SK-N-SH (cell line): ENCODE results near the gene DDC. TPM values are rescaled to one million over a fixed set of nuclear protein-coding genes. Genes with fewer than 3 reads are reported as not detected.

Experiments
- CTCF ChIA-PET: fragments of 300-600, 350-600 bp; formaldehyde crosslinking; extraction: SDS; loops from one replicate; lab custom pipeline; 2021; lab: Yijun Ruan, JAX
- POLR2A ChIA-PET: fragments of 350-600 bp; sonication (Branson Sonifier 250); formaldehyde crosslinking; extraction: SDS; loops from one replicate; lab custom pipeline; 2020; ENCODE audit warnings: antibody characterized with exemption, inconsistent platforms; lab: Yijun Ruan, JAX
- DNase-seq: peaks from one replicate; pipeline ENCODE4 v3.0.0; 2012
- H2AFZ ChIP-seq: fragments of 200-600 bp; sonication (generic); 2 replicates; pipeline ENCODE4 v1.8.1; 2016; ENCODE audit warnings: antibody characterized with exemption, mild to moderate bottlenecking, low read depth
- H3F3A ChIP-seq: fragments of 200-600 bp; sonication (generic); replicated peaks from 2 replicates; pipeline ENCODE3; 2016; ENCODE audit warnings: antibody characterized with exemption, mild to moderate bottlenecking; ENCODE audit not compliant: insufficient read depth
- H3K27ac ChIP-seq, 2 experiments: fragments of 200-500 bp in 1 of 2; fragments of 200-600 bp in 1 of 2; sonication (Bioruptor generic) in 1 of 2; sonication (generic), shearing (Covaris generic) in 1 of 2; 2 replicates each; pipeline versions ENCODE4 v1.5.1 to v1.6.1; 2014 to 2016; ENCODE audit warnings: low read depth in 2 of 2, inconsistent platforms in 1 of 2, low read length in 1 of 2, mild to moderate bottlenecking in 1 of 2, mixed read lengths in 1 of 2
- H3K27me3 ChIP-seq: fragments of 200-600 bp; sonication (generic), shearing (Covaris generic); 2 replicates; pipeline ENCODE4 v1.6.1; 2016; ENCODE audit warnings: mixed run types; ENCODE audit not compliant: insufficient read depth
- H3K36me3 ChIP-seq, 2 experiments: fragments of 200-500 bp in 1 of 2; fragments of 200-600 bp in 1 of 2; sonication (Bioruptor generic) in 1 of 2; sonication (generic) in 1 of 2; replicated peaks in 1 of 2; 2 replicates each; pipeline versions ENCODE3 to v1.5.1; 2014 to 2016; ENCODE audit warnings: low read length in 1 of 2, mild to moderate bottlenecking in 1 of 2; ENCODE audit not compliant: insufficient read depth in 2 of 2, control insufficient read depth in 1 of 2
- H3K4me1 ChIP-seq, 2 experiments: fragments of 200-500 bp in 1 of 2; fragments of 200-600 bp in 1 of 2; sonication (Bioruptor generic) in 1 of 2; sonication (generic), shearing (Covaris generic) in 1 of 2; 2 replicates each; pipeline versions ENCODE4 v1.5.1 to v1.6.1; 2014 to 2016; ENCODE audit warnings: low read depth in 1 of 2, low read length in 1 of 2, mixed run types in 1 of 2; ENCODE audit not compliant: insufficient read depth in 2 of 2, control insufficient read depth in 1 of 2
- H3K4me2 ChIP-seq: fragments of 200-600 bp; sonication (generic), shearing (Covaris generic); 2 replicates; pipeline ENCODE4 v1.6.1; 2017; ENCODE audit warnings: mixed run types
- H3K4me3 ChIP-seq, 2 experiments: fragments of 200-500 bp in 1 of 2; fragments of 200-600 bp in 1 of 2; sonication (Bioruptor generic) in 1 of 2; sonication (generic), shearing (Covaris generic) in 1 of 2; 2 replicates each; pipeline versions ENCODE4 v1.5.1 to v1.8.1; 2014 to 2016; ENCODE audit warnings: low read depth in 2 of 2, inconsistent platforms in 1 of 2, low read length in 1 of 2, mild to moderate bottlenecking in 1 of 2, mixed read lengths in 1 of 2, moderate library complexity in 1 of 2
- H3K79me2 ChIP-seq: fragments of 200-600 bp; sonication (generic); 2 replicates; pipeline ENCODE4 v1.8.1; 2017; ENCODE audit warnings: mild to moderate bottlenecking; ENCODE audit not compliant: insufficient read depth
- H3K9ac ChIP-seq: fragments of 200-600 bp; sonication (generic); 2 replicates; pipeline ENCODE4 v1.6.1; 2017; ENCODE audit warnings: mixed run types
- H3K9me2 ChIP-seq: fragments of 200-600 bp; sonication (generic); 2 replicates; pipeline ENCODE4 v1.6.1; 2017; ENCODE audit warnings: mixed run types
- H3K9me3 ChIP-seq: fragments of 200-600 bp; sonication (generic); 2 replicates; pipeline ENCODE4 v1.6.1; 2017; ENCODE audit warnings: mixed run types, mild to moderate bottlenecking, moderate library complexity
- H4K20me1 ChIP-seq: fragments of 200-600 bp; sonication (generic); 2 replicates; pipeline ENCODE4 v1.6.1; 2017; ENCODE audit warnings: mild to moderate bottlenecking, mixed run types; ENCODE audit not compliant: insufficient read depth
- ELF1 ChIP-seq: IDR thresholded peaks from 2 replicates; pipeline ENCODE4 v1.4.0; 2012
- EZH2phosphoT487 ChIP-seq: fragments of 200-600 bp; sonication (generic); IDR thresholded peaks from 2 replicates; pipeline ENCODE4 v1.6.1; 2017; ENCODE audit warnings: low read depth, mixed run types, mild to moderate bottlenecking, antibody characterized with exemption, moderate library complexity, borderline replicate concordance
- FOSL2 ChIP-seq: IDR thresholded peaks from 2 replicates; pipeline ENCODE4 v1.4.0; 2012; ENCODE audit warnings: low read depth, mild to moderate bottlenecking, moderate library complexity, borderline replicate concordance
- FOXJ3 ChIP-seq: sonication (generic); formaldehyde crosslinking; IDR thresholded peaks from 2 replicates; pipeline ENCODE4 v1.5.1; 2020; ENCODE audit warnings: mild to moderate bottlenecking, missing genetic modification reagents
- MXI1 ChIP-seq: IDR thresholded peaks from 2 replicates; pipeline ENCODE4 v1.6.1; 2012; ENCODE audit warnings: mild to moderate bottlenecking, low read depth, low read length, improper control_type of control experiment
- RFX5 ChIP-seq: IDR thresholded peaks from 2 replicates; pipeline ENCODE4 v1.6.1; 2012; ENCODE audit warnings: mild to moderate bottlenecking, improper control_type of control experiment, low read length
- TCF12 ChIP-seq: IDR thresholded peaks from 2 replicates; pipeline ENCODE4 v1.4.0; 2012
- WGBS: methylation state at CpG from one replicate; pipeline ENCODE4 v1.1.6; 2017; ENCODE audit warnings: low lambda C conversion rate; 5-methylcytosine and 5-hydroxymethylcytosine counted together
- polyA plus RNA-seq, 3 experiments: library from polyadenylated mRNA; depleted of rRNA; stranded (reverse); fragments of >200 nt; gene quantifications; 2 replicates each; pipeline ENCODE4 v1.2.3, GENCODE V29; 2012
- TF ChIP-seq, protein P1 (sequence below): IDR thresholded peaks from 2 replicates; pipeline ENCODE4 v1.6.1; 2012; ENCODE audit warnings: mild to moderate bottlenecking, low read depth, low read length, moderate library complexity
- TF ChIP-seq, protein P2 (sequence below): fragments of 200-600 bp; sonication (generic); IDR thresholded peaks from 2 replicates; pipeline ENCODE4 v1.6.1; 2017; ENCODE audit warnings: antibody characterized with exemption, mild to moderate bottlenecking, moderate library complexity
- TF ChIP-seq, protein P3 (sequence below): fragments of 150-350 bp; IDR thresholded peaks from 2 replicates; pipeline ENCODE4 v1.6.1; 2017; ENCODE audit warnings: antibody characterized with exemption, low read length, low read depth, borderline replicate concordance

Gene DDC
- polyA plus RNA-seq, 1 of the 3 experiments (the other 2 are of a cell fraction), result 1.8 TPM

DNA sequence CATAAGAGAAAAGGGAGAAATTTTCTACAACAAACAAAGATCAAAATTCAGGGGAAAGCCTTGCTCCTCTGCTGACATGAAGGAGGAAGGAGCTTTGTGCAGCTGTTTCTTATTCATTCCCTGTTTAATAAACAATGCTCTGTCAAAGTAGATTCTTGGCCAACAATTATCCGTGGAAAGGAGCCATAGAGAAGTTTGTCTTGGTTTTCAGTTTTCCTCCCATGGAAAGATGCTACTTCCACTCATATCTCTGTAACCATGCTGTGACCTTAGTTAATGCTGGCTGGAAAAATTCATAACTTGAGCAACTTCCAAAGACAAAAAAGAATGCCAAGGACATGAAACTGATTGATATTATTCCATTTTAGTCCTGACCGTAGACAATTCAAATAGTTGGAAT lies 8.1 kb downstream of the DDC start:
- no peaks in the 10 kb centered on the region for H3F3A ChIP-seq
- DNase-seq, result no peak
- CTCF ChIA-PET, result interaction anchor here (1.2 to 3.9 kb wide), 9 partner anchors 15 to 121 kb away, joined by 3 to 27 read pairs (median 4); no protein-coding TSS in a partner anchor
- no peak overlapping the region for H2AFZ ChIP-seq
- no peaks in the 10 kb centered on the region for H3K9me3 ChIP-seq
- peak overlapping the region in 1 of 2 experiments; percentile 67; a peak in 2 of 4 replicates for H3K27ac ChIP-seq
- no peaks in the 10 kb centered on the region for H3K9me2 ChIP-seq
- POLR2A ChIA-PET, result interaction anchor here (0.7 to 4.6 kb wide), 5 partner anchors 21 to 239 kb away, joined by 3 to 48 read pairs (median 23); no protein-coding TSS in a partner anchor
- peaks cover 60% of the 10 kb centered on the region for H3K27me3 ChIP-seq
- no peak overlapping the region for H3K4me2 ChIP-seq
- H3K4me3 ChIP-seq, result peak overlapping the region in 1 of 2 experiments; percentile 55; a peak in 1 of 4 replicates
- peaks cover 0 to 64% of the 10 kb centered on the region in 2 experiments; a peak in 2 of 4 replicates for H3K4me1 ChIP-seq
- TF ChIP-seq, protein P1, sequence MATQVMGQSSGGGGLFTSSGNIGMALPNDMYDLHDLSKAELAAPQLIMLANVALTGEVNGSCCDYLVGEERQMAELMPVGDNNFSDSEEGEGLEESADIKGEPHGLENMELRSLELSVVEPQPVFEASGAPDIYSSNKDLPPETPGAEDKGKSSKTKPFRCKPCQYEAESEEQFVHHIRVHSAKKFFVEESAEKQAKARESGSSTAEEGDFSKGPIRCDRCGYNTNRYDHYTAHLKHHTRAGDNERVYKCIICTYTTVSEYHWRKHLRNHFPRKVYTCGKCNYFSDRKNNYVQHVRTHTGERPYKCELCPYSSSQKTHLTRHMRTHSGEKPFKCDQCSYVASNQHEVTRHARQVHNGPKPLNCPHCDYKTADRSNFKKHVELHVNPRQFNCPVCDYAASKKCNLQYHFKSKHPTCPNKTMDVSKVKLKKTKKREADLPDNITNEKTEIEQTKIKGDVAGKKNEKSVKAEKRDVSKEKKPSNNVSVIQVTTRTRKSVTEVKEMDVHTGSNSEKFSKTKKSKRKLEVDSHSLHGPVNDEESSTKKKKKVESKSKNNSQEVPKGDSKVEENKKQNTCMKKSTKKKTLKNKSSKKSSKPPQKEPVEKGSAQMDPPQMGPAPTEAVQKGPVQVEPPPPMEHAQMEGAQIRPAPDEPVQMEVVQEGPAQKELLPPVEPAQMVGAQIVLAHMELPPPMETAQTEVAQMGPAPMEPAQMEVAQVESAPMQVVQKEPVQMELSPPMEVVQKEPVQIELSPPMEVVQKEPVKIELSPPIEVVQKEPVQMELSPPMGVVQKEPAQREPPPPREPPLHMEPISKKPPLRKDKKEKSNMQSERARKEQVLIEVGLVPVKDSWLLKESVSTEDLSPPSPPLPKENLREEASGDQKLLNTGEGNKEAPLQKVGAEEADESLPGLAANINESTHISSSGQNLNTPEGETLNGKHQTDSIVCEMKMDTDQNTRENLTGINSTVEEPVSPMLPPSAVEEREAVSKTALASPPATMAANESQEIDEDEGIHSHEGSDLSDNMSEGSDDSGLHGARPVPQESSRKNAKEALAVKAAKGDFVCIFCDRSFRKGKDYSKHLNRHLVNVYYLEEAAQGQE, result no peak
- TF ChIP-seq RFX5 (no peak), EZH2phosphoT487 (no peak), TCF12 (no peak), FOXJ3 (CRISPR knock-in tag) (no peak), MXI1 (no peak), ELF1 (no peak), FOSL2 (no peak)
- TF ChIP-seq, protein P2, sequence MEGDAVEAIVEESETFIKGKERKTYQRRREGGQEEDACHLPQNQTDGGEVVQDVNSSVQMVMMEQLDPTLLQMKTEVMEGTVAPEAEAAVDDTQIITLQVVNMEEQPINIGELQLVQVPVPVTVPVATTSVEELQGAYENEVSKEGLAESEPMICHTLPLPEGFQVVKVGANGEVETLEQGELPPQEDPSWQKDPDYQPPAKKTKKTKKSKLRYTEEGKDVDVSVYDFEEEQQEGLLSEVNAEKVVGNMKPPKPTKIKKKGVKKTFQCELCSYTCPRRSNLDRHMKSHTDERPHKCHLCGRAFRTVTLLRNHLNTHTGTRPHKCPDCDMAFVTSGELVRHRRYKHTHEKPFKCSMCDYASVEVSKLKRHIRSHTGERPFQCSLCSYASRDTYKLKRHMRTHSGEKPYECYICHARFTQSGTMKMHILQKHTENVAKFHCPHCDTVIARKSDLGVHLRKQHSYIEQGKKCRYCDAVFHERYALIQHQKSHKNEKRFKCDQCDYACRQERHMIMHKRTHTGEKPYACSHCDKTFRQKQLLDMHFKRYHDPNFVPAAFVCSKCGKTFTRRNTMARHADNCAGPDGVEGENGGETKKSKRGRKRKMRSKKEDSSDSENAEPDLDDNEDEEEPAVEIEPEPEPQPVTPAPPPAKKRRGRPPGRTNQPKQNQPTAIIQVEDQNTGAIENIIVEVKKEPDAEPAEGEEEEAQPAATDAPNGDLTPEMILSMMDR, result no peak
- TF ChIP-seq, protein P3, sequence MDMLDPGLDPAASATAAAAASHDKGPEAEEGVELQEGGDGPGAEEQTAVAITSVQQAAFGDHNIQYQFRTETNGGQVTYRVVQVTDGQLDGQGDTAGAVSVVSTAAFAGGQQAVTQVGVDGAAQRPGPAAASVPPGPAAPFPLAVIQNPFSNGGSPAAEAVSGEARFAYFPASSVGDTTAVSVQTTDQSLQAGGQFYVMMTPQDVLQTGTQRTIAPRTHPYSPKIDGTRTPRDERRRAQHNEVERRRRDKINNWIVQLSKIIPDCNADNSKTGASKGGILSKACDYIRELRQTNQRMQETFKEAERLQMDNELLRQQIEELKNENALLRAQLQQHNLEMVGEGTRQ, result no peak
- TF ChIP-seq, all 33 proteins: peak for 0
- Histone ChIP-seq H3K36me3 (no peaks in the 10 kb centered on the region), H3K9ac (no peak overlapping the region), H3K79me2 (no peaks in the 10 kb centered on the region), H4K20me1 (no peaks in the 10 kb centered on the region)
- 47% methylated on average over 2 of the region's 2 CpGs for WGBS
